Renal cortex interstitium (tissue), 11 donors: ENCODE data around the gene PLXNB1. TPM values are rescaled to one million over a fixed set of nuclear protein-coding genes. Genes with fewer than 3 reads are reported as not detected.

Experiments
- DNase-seq, 11 donors: peaks; one replicate each; pipeline ENCODE4 v3.0.0-alpha.2; 2013; ENCODE audit warnings: low read depth in 9 of 11, low spot score in 4 of 11; ENCODE audit errors: extremely low read depth in 1 of 11
- polyA plus RNA-seq, 3 donors: library from polyadenylated mRNA; unstranded; fragments of 120-200 nt; gene quantifications; one replicate each; pipeline ENCODE4 v1.2.1, GENCODE V29; 2013; ENCODE audit not compliant: insufficient read length in 3 of 3

PLXNB1 gene
- polyA plus RNA-seq, 3 donors = 190 to 238 (median 200) TPM

DNA sequence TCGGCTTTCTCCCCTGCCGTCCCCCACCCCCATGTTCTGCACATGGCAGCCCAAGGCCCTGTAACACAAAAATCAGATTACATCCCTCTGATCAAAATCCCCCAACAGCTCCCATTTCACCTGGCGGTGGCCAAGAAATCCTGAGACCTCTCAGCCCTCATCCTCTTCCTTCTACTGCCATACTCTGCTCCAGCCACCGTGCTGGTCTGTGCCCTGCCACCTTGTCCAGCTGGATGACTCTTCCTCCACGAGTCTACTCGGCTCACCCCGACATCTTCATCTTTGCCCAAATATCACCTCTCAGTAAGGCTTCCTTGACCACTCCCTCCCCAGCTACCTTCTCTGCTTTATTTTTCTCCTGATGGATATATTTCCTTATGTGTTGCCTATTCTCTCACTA, 7.0 kb upstream of the PLXNB1 start:
- no peak for DNase-seq

DNA sequence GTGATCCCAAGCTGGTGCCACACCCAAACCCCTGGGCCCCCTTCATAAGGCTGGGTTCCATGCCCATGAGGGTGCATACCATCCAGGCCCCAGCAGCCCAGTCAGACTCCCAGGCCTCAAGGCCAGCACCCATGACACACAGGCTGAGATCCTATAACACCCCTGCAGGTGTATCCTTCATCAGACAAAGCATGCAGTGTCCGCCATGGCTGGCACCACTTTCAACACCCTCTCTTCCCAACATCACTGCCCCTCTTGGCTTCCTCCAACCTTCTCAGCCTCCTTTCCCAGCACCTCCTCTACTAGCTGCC, 6.5 kb upstream of the PLXNB1 start:
- no peak for DNase-seq

DNA sequence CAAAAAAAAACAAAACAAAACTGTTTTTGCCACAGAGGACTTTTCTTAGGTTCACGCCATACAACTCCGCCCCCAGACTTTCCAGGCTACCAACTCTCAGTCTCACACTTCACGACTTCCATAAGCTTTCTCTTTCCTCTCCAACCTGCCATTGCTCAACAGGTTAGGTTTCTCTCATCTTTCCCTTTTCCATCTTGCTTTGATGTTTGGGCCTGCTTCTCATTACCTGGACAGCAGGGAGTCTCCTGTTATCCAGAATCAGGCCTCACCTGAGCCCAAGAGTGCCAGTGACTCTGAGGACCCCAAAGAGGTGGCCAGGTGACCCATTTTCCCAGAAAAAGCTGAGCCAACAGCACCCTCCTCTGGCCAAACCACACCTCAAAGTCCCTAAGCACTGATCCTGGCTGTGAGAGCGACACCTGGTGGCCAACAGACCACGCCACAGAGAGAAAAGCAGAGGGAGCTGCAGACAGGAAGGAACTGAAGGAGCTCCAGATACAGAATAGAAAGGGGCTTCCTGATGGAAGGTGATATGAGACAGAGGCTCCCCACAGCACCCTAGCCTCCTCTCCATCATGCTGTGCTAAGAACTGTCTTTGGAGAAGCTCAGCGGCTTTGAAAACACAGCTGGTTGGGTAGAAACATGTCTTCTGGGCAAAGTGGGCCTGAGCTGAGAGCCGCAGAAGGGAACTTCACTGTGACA, 6.0 kb upstream of the PLXNB1 start:
- DNase-seq = peak in 10 of 11 donors; percentile 61 to 86 (median 81)

DNA sequence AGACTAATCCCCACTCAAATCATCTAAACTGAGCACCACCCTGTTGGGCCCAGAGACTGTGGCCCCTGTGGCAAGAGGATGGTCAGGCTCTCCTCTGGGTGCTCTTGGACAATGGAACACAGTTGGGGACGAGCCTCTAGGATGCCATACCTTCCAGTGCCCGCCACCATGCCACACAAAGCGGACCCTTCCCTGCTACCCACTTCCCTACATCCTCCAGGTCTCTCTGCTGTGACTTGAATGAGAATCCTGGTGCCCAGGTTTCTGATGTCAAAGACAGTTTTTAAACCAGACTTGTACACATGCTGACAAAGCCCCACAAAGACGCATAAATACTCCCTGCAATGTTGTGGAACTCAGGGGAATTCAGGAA, 5.3 kb upstream of the PLXNB1 start:
- DNase-seq = no peak

DNA sequence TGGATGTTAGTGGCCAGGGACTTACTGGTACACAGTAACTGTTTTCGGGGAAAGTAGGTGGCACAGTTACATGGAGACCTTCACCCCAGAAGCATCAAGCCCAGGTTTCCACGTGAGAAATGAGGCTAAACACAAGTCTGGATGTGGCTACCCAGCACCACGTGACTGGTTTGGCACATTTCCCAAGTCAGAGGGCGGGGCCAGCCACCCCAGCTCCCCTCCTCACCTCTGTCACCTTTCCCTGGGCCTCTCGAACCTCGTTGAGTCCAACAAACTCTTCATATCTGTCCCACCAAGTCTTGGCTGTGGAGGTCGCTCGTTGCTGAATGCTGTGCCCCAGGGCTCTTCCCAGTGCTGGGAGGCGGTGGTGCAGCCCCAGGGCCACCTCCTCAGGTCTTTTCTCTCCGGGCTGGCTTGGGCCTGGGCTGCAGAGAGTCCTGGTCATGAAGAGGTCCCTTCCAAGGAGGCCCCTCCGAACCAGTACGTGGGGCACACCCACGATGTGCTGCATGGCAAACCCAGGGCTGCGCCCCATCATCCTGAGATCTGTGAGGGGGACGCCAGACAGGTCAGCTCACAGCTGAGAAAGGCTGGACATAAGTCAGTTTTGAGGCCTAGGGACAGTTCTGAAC, 4.8 kb upstream of the PLXNB1 start:
- DNase-seq = no peak

DNA sequence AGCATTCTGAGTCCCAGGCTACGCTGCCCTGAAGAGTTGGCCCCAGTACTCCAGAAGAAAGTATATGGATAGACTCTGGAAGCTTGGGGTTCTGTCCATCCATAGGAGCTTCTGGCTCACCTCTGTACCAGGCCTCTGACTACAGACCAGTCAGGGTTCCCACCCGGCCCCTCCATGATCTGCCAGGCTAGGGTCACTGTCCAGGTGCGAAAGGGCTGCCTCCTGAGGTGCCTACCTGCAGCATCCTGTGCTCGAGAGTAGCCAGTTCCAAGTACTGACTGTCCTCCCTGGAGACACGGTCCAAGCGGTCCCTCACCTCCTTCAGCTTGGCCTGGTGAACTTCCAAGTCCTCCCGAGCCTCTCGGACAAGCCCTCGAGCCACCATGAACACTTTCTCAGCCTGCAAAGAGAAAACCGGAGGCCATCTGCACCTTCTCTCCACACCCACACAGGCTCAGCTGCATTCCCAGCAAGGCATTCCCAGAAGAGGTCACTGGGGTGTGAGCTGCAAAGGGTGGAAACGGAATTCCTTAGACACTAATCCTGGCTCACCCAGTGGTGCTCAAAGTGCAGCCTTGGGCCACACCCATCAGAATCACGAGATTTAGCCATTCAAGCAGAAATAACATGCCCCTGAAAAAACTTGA, 3.7 kb upstream of the PLXNB1 start:
- peak in 2 of 11 donors; percentile 24 to 72 for DNase-seq

DNA sequence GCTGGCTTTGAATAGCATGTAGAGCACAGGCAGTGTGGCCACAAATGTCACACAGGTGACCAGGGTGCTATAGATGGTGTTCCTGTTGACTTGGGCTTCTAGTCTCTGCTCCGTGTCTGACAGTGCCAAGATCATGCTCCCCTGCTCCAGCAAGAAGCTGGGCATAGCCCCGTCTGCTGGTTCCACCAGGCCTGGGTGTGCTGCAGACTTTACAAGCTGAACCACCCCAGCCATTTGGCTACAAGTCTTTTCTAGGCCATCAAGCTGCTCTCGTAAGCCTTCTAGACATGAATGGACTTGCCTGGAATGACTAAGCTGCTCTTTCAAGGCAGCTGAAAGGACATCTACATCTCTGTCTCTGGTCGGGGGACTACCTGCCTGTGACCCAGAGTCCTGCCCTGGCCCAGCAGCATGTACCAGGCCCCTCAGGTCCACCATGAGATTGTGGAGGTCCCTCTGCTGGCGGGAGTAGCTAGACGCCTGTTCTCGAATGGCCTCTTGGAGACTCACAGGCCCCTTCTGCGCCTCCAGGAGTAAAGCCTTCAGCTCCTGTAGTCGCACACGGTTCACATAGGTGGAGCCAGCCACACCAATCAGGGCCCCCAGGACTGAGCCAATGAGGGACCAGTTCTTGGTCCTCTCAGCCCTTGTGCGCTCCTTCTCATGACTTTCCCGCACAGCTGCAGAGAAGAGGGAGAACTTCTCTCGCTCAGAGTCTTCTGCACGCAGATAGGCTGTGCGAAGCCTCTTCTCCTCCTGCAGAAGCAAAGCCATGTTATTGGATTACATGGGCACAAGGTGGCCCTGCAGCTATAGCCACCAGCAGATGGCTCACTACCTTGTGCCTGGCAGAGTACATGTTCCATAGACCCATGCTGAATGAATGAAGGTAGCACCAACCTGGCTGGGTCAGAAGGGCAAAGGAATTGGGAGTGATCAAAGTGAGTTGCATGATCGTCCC, 2.8 kb upstream of the PLXNB1 start:
- DNase-seq = no peak

DNA sequence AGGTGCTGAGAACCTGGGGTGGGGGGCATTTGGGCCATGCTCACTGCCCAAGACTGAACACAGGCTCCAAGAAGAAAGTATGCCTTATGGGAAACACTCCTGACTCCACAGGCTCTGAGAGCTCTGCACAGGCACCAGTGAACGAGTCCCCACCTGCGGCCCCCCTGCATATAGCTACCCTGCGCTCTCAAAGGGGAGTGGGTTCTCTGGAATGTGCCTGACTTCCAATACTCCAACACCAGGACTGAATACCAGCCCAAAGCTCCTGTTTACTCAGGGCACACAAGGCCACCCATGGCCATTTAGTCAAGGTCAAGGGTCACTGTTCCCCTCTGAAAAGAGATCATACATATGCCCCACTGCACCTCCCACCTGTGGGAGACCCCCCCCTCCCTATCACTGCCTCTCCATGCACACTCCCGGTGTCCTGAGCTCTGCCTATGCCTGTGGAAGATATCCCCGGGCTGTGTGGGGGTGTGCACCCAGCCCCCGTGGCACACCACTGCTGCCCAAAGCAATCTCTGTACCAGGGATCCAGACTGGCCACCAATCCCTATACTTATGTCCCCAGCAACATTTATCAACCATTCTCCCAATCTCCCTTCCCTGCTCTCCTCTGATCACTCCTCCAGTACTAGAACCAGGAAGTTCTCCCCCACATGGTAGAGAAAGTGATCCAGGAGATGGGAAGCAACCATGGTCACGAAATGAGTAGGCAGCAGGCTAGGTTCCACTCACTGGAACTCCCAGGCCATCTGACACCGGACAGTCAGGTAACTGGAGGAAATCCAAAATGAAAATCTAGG, 1.5 kb upstream of the PLXNB1 start:
- no peak for DNase-seq

DNA sequence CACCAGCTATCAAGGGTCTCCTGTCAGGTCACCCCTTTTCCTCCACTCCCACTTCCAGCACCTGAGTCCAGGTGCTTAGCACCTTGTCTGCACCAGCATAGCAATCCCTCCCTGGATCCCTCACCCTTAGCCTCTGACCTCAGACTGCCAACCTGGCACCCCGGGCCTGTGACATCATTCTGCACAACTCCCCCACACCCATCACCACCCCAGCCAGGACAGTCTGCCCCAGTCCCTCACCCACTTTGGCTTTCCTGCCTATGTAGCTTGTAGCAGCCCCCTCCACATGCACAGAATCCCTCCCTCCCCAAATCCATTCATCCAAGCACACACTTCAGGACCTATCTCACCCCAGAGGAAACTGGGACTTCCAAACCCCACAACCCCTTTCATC, 819 bp upstream of the PLXNB1 start:
- DNase-seq = no peak

DNA sequence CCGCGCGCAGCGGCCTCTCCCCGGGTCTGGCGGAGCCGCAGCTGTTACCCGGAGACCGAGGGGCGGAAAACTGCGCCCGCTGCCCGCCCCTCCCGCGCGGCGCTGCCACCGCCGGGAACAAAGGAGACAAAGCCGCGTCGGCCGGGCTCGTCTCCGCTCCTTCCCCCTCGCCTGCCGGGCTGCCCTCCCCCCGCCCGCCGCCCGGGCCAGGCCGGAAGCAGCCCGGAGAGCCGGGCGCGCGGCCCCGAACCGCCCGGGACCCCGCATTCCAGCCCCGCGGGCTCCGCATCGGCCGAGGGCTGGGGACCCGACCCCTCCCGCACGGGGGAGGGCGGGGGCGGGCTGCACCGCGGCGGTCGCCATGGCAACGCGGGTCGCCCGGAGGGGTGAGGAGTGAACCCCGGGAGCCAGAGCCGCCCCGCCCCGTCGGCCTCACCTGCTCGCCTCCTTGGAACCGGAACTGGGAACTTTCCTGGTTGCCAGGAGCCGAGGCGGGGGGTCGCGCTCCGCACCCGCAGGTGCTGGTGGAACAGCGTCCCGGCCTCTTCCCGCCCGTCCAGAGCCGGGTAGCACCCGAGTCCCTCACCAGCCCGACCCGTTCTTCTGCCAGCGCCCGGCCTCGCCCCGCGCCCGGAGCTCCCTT, 448 bp downstream of the PLXNB1 start:
- peak in 4 of 11 donors; percentile 22 to 54 (median 41) for DNase-seq

DNA sequence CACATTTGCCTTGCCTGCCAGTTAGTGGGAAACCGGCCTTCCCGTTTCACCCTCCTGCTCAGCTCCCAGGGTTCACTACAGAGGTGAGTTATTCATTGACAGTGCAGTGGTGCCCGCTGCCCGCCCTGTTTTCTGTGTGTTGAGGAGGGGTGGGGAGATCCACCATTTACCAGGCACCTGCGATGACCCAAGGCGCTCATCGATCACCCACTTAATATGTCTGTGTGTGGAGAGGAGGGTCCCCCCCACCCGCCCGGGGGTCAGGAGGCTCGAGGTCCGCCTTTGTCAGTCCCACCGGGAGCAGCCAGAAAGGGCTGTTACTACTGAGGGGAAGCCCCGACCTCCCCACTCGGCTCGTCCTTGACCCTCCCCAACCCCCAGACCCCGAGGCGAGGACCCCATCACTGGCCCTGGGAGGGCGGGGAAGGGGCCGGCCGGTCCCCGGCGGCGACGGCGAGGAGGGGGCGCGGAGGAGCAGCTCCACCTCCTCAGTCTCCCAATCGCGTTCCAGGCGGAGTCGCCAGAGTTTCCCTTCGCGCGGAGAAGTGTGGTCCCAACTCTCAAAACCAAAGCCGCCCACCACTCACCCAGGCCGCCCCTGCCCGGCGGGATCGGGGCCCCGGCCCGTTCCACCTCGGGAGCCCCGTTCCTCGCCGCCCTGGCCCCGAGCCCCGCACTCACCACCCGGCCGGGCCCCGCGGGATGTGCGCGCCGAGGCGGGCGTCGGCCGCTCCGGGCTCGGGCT, 1.1 kb downstream of the PLXNB1 start:
- DNase-seq = peak in 4 of 11 donors; percentile 31 to 75 (median 62)

DNA sequence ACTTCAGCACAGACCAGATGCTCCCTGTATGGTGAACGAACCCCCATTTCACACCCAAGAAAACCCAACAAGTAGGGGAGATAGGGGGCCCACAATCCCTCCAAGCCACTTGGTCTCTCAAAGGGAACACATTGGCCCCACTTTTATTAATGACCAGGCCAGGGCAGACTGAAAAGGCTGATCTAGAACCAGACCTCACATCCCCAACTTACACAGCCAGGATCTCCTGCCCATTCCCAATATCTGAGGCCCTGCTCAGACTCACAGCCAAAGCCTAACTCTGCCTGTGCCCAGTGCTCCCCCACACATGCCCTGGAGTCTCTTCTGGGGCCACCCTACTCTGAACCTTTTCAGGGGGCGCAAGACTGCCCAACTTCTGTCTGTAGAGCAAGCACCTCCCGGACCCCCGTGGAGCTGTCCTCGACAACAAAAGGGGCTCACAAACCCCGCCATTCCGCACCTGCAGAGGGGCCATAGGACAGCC, 1.8 kb downstream of the PLXNB1 start:
- DNase-seq = no peak

DNA sequence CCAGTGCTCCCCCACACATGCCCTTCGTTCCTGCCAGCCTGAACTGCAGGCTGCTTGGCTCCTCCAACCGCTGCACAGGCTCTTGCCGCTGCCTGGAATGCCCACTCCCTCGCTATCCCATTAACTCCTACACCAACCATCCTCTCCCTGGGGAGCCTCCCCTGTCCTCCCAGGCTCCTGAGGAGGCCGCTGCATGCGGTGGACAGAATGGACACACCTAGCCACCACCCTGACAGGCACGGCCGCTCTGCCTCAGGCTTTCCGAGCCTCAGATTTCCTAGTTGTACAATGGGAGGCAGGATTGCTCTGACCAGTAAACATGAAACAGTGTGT, 2.3 kb downstream of the PLXNB1 start:
- peak in 3 of 11 donors; percentile 17 to 47 (median 35) for DNase-seq

DNA sequence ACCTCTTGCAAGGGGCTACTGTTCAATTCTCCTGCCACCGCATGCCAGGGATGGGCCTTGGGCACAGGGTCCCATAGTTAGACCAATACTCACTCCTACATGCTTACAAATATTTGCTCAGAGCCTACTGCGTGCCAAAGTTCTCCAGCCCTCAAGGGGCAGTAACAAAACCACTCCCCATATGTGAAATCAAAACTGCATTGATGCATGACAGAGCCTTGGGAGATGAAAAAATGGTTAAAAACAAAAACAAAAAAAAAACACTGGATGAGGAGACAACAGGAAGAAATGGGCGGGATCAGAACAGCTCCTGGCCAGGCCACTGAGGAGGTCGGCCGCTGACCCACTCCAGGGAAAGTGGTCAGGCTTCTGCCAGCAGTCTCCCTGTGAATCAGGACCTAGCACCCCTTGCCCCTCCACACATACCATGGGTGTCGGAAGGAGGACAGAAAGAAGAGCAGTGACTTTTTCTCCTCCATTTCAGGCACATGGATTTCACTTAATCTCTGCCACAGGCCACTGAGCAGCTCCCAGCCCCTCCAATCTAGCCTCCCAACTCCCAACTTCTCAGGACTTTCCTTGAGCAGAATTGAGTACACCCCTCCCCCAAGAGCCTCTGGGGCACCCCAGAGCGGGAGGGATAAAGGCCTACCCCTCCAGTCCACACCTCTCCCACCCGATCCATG, 2.8 kb downstream of the PLXNB1 start:
- no peak for DNase-seq

DNA sequence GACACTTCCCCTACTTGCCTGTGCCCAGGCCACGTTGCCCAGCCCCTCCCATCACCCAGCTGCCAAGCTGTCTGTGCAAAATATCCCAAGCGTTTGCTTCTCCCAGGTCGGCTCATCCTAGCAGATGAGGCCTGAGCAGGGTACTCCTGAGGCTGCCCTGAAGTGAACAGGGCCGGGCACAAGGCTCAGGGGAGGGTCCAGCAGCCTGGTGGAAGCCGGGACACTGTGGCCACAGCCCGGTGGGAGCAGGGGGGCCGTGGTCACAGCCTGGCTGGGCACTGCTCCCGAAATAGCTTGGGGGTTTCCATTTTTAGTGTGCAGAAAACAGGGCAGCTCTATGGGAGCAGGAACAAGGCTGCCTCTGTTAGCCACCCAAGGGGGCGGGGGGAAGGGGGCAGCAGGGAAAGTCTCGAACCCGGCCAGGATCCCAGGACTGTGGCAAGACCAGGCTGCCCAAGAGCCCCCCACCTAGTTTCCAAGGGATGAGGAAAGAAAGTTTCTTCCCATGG, 3.4 kb downstream of the PLXNB1 start:
- DNase-seq = no peak

DNA sequence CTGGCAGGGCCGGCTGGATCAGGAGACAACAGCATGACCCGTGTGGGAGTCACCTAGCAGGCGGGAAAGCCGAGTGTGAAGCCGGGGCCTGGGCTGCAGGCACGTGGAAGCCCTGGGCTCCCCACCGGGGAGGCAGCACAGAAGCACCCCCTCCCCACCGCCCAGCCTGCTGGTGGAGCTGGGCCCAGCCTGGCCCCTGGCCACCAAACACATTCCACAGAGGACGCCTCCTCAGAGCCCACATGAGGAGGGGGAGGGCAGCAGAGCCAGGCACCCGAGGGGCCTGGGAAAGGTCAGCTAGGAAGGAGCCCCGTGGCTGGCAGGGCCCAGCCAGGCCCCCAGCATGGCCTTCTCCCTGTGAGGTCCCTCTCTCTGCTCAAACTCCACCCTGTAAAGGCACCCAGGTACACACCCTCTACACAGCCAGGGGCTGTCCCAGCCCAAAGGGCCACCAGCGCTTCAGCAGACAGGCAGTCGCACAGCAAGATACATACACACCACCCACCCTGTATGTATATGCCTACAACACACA, 4.5 kb downstream of the PLXNB1 start:
- DNase-seq = peak in 1 of 11 donors; percentile 45
